GM21576 (cell line): ENCODE results near the gene OCLN.
"Not testable (repeated sequence)": the region's sequence is repeated elsewhere in the genome, so short reads cannot be mapped to it uniquely, and the experiment has no call there.

Experiments used
- ATAC-seq: cut with Tn5 transposase; IDR thresholded peaks from one replicate; pipeline ENCODE4 v1.9.1; 2021; ENCODE audit warnings: mild to moderate bottlenecking, moderate library complexity; ENCODE audit not compliant: unreplicated experiment

OCLN gene

DNA sequence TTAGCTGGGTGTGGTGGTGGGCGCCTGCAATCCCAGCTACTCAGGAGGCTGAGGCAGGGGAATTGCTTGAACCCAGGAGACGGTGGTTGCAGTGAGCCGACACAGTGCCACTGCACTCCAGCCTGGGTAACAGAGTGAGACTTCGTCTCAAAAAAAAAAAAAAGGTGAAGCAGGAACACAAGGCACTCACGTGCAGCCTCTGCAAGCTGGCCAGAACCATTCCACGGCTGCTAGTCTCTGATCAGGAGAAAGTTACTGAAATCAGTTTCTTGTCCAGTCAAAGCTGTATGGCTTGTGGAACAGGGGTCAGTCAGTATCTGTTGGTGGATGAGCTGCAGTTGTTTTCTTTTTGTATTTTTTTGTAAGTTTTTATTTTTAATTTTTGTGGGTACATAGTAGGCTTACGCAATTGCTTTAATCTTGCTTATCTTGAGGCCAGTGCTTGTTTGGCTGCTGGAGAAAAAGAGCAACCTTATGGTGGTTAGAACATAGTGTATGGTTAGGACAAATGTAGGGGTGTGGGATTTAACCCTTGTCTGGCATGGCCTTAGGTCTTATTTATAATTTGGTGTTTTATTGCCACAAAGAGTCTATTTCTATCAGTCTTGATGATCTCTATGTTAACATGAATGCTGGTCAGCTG lies 34.7 kb downstream of the OCLN start:
- ATAC-seq, result no peak

- ATAC-seq, result no peak
Measured at GRCh38 chr5:69528035-69528434, 35.4 kb downstream of the OCLN start.

DNA sequence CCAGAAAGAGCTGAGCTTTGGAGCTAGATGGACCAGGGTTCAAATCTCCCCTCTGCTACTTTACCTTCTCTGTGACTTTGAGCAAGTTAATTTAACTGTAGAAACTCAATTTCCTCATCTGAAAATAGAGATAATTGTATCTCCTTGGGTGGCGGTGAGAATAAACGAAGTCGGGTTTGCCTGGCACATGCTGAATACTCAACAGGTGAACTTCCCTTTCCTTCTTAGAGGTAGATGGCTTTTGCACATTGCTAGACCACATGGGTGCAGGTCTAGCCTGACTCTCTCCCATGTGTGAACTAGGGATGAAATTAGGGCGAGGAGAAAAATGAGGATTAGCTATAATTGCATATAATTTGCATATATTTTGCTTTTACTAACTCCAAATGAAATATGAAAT lies 36.0 kb downstream of the OCLN start:
- ATAC-seq, result no peak

DNA sequence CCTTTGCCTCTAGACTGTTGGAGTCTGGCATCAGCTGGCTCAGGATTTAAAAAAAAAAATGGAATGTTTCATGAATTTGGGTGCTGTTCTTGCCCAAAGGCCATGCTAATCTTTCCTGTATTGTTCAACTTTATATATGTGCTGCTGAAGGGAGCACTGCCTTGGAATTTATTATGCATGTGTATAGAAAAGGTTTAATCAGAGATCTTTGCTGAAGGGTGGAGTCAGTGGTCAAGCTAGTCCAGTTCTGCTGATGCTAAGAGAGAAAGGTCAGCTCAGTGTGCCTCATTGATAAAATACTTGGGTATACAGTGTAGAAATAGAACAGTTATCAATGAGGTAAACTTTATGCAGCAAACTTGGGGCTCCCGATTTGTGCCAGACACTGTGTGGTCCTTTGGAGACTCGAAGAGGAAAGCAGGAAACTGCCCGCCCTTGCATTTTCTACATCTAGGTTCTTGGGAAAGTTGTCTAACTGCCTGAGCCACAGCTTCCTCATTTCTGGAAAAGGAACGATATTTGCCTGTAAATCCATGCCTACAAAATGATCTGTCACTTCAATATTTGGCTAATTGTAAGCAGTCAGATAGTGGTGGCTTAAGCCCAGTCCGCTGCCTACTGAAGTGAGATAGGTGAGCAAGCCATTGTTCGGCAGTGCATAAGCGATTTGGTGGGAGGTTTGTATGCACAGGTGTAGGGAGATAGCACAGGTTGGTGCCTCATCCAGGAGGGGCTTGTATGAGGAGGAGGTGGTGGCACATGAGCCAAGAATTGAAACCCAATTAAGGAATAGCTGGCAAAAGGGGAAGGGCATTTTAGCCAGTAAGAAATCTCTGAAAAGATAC lies 38.2 kb downstream of the OCLN start:
- ATAC-seq, result no peak

DNA sequence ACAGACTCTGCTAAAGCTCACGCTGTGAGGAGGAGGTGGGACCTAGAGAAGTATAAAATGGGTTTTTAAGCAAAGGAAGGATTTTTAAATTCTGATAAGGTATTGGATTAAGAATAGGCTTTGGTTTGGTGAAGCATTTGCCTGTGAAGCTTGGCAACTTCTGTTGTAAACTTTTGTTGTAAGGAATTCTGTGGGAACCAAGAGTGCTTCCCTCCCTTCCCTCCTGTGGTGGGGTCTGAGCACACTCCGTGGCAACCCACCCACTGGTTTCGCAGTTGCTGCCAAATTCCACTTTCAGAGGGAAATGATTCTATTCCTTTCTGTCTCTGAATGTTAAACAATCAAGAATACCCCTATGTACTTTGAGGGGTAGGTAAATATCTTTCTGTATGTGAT lies 38.8 kb downstream of the OCLN start:
- ATAC-seq, result no peak

- ATAC-seq, result not testable (repeated sequence)
Measured at GRCh38 chr5:69537911-69538310, 45.3 kb downstream of the OCLN start.

GRCh38 chr5:69538735-69539134 lies 46.1 kb downstream of the OCLN start:
- not testable (repeated sequence) for ATAC-seq

DNA sequence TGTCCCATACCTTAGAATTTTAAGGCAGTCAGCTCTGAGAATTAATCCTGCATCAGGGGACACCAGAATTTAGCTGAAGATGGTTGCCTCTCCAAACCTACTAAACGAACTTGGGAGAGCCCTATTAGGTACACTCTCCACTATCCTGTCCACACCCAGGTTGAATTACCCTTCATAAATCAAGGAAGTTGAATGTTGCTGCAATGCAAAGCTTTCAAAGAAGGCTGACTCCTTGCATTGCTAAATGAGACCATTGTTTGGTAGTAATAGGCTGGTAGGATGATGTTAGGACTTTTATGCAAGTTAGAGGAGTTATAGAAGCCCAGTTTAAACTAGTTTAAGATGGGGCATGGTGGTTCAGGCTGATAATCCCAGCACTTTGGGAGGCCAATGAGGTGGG lies 48.8 kb downstream of the OCLN start:
- ATAC-seq, result not testable (repeated sequence)

GRCh38 chr5:69542838-69543618 lies 50.4 kb downstream of the OCLN start:
- not testable (repeated sequence) for ATAC-seq

DNA sequence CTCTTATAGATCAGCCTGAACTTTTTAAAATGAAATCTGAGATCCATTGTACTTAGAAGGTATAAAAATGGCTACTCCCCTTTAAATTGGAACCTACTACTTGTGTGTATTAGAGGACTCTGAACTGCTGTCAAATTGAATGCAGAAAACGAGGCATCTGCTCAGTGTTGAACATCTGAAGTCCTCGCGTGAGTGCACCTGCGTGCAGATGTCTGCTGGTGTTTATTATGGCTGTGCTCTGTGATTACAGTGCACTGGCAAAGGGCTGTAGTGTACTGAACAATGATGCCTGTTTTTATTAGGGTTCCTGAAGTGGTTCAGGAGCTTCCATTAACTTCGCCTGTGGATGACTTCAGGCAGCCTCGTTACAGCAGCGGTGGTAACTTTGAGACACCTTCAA lies 52.0 kb downstream of the OCLN start:
- not testable (repeated sequence) for ATAC-seq

DNA sequence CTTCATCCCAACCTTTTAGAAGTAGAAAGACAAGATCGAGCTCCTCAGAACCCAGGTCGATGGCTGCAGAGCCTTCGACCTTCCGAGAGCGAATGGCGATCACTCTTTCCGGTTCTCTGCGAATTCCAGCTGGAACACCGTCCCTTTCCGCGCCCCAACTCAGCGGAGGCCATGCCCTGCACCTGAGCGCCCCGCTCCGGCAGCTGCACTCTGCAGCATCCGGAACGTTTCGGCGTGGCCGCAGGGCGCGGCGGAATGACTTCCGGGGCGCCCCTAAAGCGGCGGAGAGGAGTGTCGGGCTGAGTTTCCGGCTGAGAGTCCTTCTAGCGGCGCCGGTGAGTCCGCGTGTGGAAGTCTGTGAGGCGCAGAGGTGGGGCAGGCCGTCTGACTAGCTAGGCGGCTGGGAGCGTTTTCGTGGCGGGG lies 67.3 kb downstream of the OCLN start, which contains the start of gene GTF2H2C:
TSS of gene GTF2H2C (plus strand) at position 284 of the 423 bp plus-strand sequence. CDS start 4,942 bp downstream, outside the sequence.
- ATAC-seq, result peak; percentile 96

GRCh38 chr5:69560587-69561431 lies 68.2 kb downstream of the OCLN start:
- ATAC-seq, result not testable (repeated sequence)

- not testable (repeated sequence) for ATAC-seq
Measured at GRCh38 chr5:69566172-69566571, 73.6 kb downstream of the OCLN start.

GRCh38 chr5:69568072-69568471 lies 75.5 kb downstream of the OCLN start:
- ATAC-seq, result not testable (repeated sequence)

DNA sequence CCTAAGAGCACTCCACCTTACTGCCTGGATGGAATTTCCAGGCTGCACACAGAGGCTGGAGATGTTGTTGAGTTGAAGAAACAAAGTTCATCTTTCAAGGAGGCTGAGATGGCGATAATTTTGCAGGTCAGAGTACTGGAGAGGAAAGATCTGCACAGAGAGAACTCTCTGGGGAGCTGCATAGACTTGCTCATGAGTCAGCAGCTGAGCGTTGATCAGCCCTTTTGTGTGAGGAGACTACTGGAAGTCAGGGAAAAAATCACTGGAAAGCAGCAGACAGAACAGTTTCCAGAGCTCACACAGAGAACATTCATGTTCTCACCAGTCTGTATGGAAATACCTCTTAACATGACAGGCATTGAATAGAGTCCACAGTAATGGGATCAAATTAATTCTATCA lies 90.8 kb downstream of the OCLN start:
- ATAC-seq, result not testable (repeated sequence)

GRCh38 chr5:69596114-69596840 lies 103.7 kb downstream of the OCLN start:
- not testable (repeated sequence) for ATAC-seq

DNA sequence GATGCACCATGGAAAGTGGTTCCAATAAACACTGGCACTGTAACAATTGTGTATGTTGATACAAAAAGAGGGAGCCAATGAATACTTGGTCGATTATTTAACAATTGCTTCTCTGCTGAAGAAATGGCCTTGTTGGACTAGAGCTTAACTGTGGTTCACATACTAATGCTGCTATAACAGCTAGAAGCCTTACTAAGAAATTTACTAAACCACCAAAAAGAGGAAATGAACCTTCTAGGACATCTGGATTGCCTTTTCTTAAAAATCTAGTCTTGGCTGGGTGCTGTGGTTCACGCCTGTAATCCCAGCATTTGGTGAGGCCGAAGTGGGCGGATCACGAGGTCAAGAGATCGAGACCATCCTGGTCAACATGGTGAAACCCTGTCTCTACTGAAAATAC lies 109.4 kb downstream of the OCLN start:
- peak; percentile 71 for ATAC-seq

DNA sequence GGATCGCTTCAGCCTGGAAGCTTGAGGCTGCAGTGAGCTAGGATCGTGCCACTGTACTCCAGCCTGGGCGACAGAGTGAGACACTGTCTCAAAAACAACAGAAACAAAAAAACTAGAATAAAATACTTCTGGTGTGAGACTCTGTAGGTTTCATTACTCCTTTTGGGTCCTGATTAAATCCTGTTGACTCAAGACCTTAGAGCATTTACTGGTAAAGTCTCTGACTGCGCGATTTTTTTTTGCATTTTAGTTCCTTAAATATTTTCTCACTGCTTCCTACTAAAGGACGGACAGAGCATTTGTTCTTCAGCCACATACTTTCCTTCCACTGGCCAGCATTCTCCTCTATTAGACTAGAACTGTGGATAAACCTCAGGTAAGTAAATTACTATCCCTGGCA lies 114.2 kb downstream of the OCLN start:
- ATAC-seq, result not testable (repeated sequence)
